Activated naive CD8-positive, alpha-beta T cell treated with anti-CD3 and anti-CD28 coated beads, Interleukin-2, amount 10 ng/mL, durations not matched to agents 7 days and 5 days (primary cell): ENCODE results near the gene ARHGEF19. TPM values are rescaled to one million over a fixed set of nuclear protein-coding genes. Genes with fewer than 3 reads are reported as not detected.
"Not testable (repeated sequence)": the region's sequence is repeated elsewhere in the genome, so short reads cannot be mapped to it uniquely, and the experiment has no call there.

Source experiments
- ATAC-seq: fragments of 150-1000 bp; cut with Tn5 transposase; one replicate; pipeline ENCODE4 v1.10.0; 2021; ENCODE audit warnings: low read depth, moderate library complexity
- POLR2A ChIA-PET: fragments of 350-600 bp; sonication (Branson Sonifier 250); formaldehyde crosslinking; loops from one replicate; lab custom pipeline; 2021; ENCODE audit warnings: antibody characterized with exemption; lab: Charles Lee
- DNase-seq: peaks from one replicate; pipeline ENCODE4 v3.0.0; 2021
- H3K27ac Mint-ChIP-seq: one replicate; pipeline ENCODE4 v1.8.0; 2022; ENCODE audit warnings: mild to moderate bottlenecking, mixed read lengths
- H3K27me3 Mint-ChIP-seq: one replicate; pipeline ENCODE4 v1.8.0; 2022; ENCODE audit warnings: mild to moderate bottlenecking, moderate library complexity, mixed read lengths
- H3K36me3 Mint-ChIP-seq: one replicate; pipeline ENCODE4 v1.8.0; 2021; ENCODE audit warnings: mild to moderate bottlenecking, mixed read lengths
- H3K4me1 Mint-ChIP-seq: one replicate; pipeline ENCODE4 v1.8.0; 2021; ENCODE audit warnings: mixed read lengths
- H3K4me3 Mint-ChIP-seq: one replicate; pipeline ENCODE4 v1.8.0; 2022; ENCODE audit warnings: mild to moderate bottlenecking, moderate library complexity, mixed read lengths
- H3K9me3 Mint-ChIP-seq: one replicate; pipeline ENCODE4 v1.8.0; 2021; ENCODE audit warnings: mixed read lengths
- total RNA-seq, 2 experiments: library from RNA; stranded (reverse); gene quantifications; one replicate each; pipeline ENCODE4 v1.2.3, GENCODE V29; 2021

The ARHGEF19 gene
- total RNA-seq, 2 experiments from 2014 or later, result 7.5 to 10.2 TPM

GRCh38 chr1:16222716-16223115 lies 10.3 kb upstream of the ARHGEF19 start:
- not testable (repeated sequence) for H3K27ac Mint-ChIP-seq, DNase-seq, H3K9me3 Mint-ChIP-seq, H3K4me3 Mint-ChIP-seq, ATAC-seq, H3K36me3 Mint-ChIP-seq
- Mint-ChIP-seq H3K4me1 (peaks cover 11% of the 10 kb centered on the region), H3K27me3 (peaks cover 27% of the 10 kb centered on the region)
- POLR2A ChIA-PET, result interaction anchor here (0.7 kb wide), 1 partner anchor 22 kb away, joined by 4 read pairs; no protein-coding TSS in a partner anchor

DNA sequence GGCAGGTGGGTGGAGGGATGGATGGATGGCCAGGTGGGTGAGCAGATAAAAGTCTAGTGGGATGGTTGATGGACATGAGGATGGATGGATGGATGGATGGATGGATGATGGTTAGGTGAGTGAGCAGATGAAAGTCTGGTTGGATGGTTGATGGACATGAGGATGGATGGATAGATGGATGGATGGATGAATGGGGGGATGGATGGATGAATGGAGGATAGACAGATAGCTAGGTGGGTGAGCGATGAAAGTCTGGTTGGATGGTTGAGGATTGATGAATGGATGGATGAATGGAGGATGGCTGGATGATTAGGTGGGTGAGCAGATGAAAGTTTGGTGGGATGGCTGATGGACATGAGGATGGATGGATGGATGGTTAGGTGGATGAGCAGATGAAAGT lies 9.0 kb upstream of the ARHGEF19 start:
- Mint-ChIP-seq H3K9me3 (peaks cover 2% of the 10 kb centered on the region), H3K4me1 (peaks cover 20% of the 10 kb centered on the region), H3K36me3 (no peaks in the 10 kb centered on the region), H3K4me3 (no peak overlapping the region), H3K27ac (no peak overlapping the region), H3K27me3 (peaks cover 18% of the 10 kb centered on the region)
- DNase-seq (no peak), ATAC-seq (no peak)
- POLR2A ChIA-PET, result no interaction called here

GRCh38 chr1:16219968-16220500 lies 7.6 kb upstream of the ARHGEF19 start:
- DNase-seq (no peak), ATAC-seq (no peak)
- Mint-ChIP-seq H3K27me3 (peaks cover 11% of the 10 kb centered on the region), H3K4me1 (peaks cover 27% of the 10 kb centered on the region), H3K4me3 (peak overlapping the region; percentile 19), H3K9me3 (peaks cover 2% of the 10 kb centered on the region), H3K27ac (peak overlapping the region; percentile 68), H3K36me3 (no peaks in the 10 kb centered on the region)
- POLR2A ChIA-PET, result interaction anchor here (1.9 kb wide), 1 partner anchor 13 kb away, joined by 6 read pairs; no protein-coding TSS in a partner anchor

- Mint-ChIP-seq H3K9me3 (peaks cover 2% of the 10 kb centered on the region), H3K4me1 (peaks cover 27% of the 10 kb centered on the region), H3K36me3 (no peaks in the 10 kb centered on the region), H3K4me3 (no peak overlapping the region), H3K27ac (no peak overlapping the region), H3K27me3 (peaks cover 6% of the 10 kb centered on the region)
- ATAC-seq (no peak), DNase-seq (no peak)
- POLR2A ChIA-PET, result interaction anchor here (1.9 kb wide), 1 partner anchor 12 kb away, joined by 6 read pairs; no protein-coding TSS in a partner anchor
Observed at GRCh38 chr1:16218674-16219071, 6.2 kb upstream of the ARHGEF19 start.

GRCh38 chr1:16218014-16218673 lies 5.7 kb upstream of the ARHGEF19 start:
- ATAC-seq (no peak), DNase-seq (no peak)
- Mint-ChIP-seq H3K27ac (no peak overlapping the region), H3K36me3 (no peaks in the 10 kb centered on the region), H3K4me1 (peaks cover 27% of the 10 kb centered on the region), H3K4me3 (peak overlapping the region; percentile 91), H3K27me3 (peaks cover 7% of the 10 kb centered on the region), H3K9me3 (peaks cover 2% of the 10 kb centered on the region)
- POLR2A ChIA-PET, result interaction anchor here (0.9 to 1.8 kb wide), 3 partner anchors 9 to 139 kb away, joined by 3 to 11 read pairs (median 4); partner anchors contain the start of gene FBXO42

GRCh38 chr1:16217061-16217785 lies 4.8 kb upstream of the ARHGEF19 start:
- H3K27ac Mint-ChIP-seq, result peak overlapping the region; percentile 84
- H3K4me1 Mint-ChIP-seq, result peaks cover 27% of the 10 kb centered on the region
- H3K9me3 Mint-ChIP-seq, result peaks cover 2% of the 10 kb centered on the region
- POLR2A ChIA-PET, result interaction anchor here (0.9 to 2.2 kb wide), 7 partner anchors 8 to 142 kb away, joined by 3 to 31 read pairs (median 4); partner anchors contain the start of genes CPLANE2 and FBXO42
- peaks cover 9% of the 10 kb centered on the region for H3K27me3 Mint-ChIP-seq
- peak; percentile 96 for ATAC-seq
- H3K36me3 Mint-ChIP-seq, result no peaks in the 10 kb centered on the region
- peak; percentile 96 for DNase-seq
- H3K4me3 Mint-ChIP-seq, result peak overlapping the region; percentile 91

DNA sequence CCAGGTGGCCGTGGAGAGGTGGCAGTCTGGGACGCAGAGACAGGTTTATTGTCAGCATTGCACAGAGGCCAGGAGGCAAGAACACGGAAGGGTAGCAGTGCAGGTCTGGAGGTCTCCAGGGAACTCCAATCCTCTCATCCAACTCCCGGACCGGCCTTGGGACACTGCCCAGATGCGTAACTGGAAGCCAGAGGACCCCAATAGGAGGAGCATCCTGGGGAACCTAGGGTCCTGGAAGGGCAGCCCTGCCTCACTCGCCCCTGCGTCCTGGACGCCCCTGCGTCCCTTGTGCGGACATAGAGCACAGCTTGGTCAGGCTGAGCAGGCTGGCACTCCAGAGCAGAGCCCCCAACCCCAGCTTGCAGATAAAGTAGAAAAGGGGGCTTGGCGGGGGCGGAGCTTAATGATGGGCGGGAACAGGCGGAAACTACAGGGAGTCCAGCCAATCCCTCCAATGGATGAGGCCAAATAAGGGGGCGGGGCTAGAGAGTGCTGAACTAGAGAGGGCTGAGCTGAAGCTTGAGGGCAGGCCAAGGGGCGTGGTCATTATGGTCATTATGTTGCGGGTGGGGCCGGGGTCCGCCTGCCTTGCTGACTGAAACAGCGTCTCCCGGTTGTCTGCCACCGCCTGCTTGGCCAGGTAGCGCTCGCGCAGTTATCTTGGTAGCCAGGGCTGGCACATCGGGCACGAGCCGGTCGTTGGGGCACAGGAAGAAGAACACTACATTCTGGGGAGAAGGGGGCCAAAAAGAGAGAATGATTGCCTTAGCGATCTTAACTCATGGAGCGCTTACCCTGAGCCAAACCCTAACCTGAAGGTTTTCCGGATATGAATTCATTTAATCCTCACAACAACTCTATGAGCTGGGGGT lies 3.7 kb upstream of the ARHGEF19 start:
- ATAC-seq, result peak; percentile 37
- peak overlapping the region; percentile 84 for H3K27ac Mint-ChIP-seq
- no peaks in the 10 kb centered on the region for H3K9me3 Mint-ChIP-seq
- no peaks in the 10 kb centered on the region for H3K36me3 Mint-ChIP-seq
- peaks cover 27% of the 10 kb centered on the region for H3K4me1 Mint-ChIP-seq
- POLR2A ChIA-PET, result interaction anchor here (0.7 to 2.2 kb wide), 6 partner anchors 9 to 141 kb away, joined by 3 to 31 read pairs (median 6); partner anchors contain the start of genes CPLANE2 and FBXO42
- DNase-seq, result peak; percentile 65
- peak overlapping the region; percentile 91 for H3K4me3 Mint-ChIP-seq
- H3K27me3 Mint-ChIP-seq, result peaks cover 10% of the 10 kb centered on the region

DNA sequence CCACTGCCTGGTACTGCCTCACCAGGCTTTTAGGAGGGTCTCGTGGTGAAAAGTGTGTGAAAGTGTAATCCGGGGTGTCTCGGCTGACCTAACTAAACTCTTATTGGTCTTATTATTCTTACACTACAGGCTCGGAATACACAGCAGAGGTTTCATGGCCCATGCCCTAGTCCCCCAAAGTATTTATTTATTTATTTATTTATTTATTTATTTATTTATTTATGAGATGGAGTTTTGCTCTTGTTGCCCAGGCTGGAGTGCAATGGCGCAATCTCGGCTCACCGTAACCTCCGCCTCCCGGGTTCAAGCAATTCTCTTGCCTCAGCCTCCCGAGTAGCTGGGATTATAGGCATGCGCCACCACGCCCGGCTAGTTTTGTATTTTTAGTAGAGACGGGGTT lies 2.8 kb upstream of the ARHGEF19 start:
- H3K4me3 Mint-ChIP-seq, ATAC-seq, H3K27ac Mint-ChIP-seq, POLR2A ChIA-PET, H3K27me3 Mint-ChIP-seq, DNase-seq, H3K36me3 Mint-ChIP-seq, H3K9me3 Mint-ChIP-seq: not testable (repeated sequence)
- peaks cover 27% of the 10 kb centered on the region for H3K4me1 Mint-ChIP-seq

GRCh38 chr1:16213544-16213943 lies 1.1 kb upstream of the ARHGEF19 start:
- ATAC-seq, H3K9me3 Mint-ChIP-seq, H3K27me3 Mint-ChIP-seq, H3K27ac Mint-ChIP-seq, H3K4me3 Mint-ChIP-seq, DNase-seq, H3K36me3 Mint-ChIP-seq, POLR2A ChIA-PET: not testable (repeated sequence)
- peaks cover 18% of the 10 kb centered on the region for H3K4me1 Mint-ChIP-seq

- H3K27ac Mint-ChIP-seq, result no peak overlapping the region
- no peaks in the 10 kb centered on the region for H3K36me3 Mint-ChIP-seq
- H3K4me3 Mint-ChIP-seq, result no peak overlapping the region
- no peak for DNase-seq
- H3K9me3 Mint-ChIP-seq, result no peaks in the 10 kb centered on the region
- no peak for ATAC-seq
- H3K4me1 Mint-ChIP-seq, result peaks cover 18% of the 10 kb centered on the region
- POLR2A ChIA-PET, result no interaction called here
- H3K27me3 Mint-ChIP-seq, result peaks cover 8% of the 10 kb centered on the region
Observed at GRCh38 chr1:16213013-16213412, 561 bp upstream of the ARHGEF19 start.

GRCh38 chr1:16211824-16212223 lies 628 bp downstream of the ARHGEF19 start:
- POLR2A ChIA-PET, result no interaction called here
- Mint-ChIP-seq H3K27ac (no peak overlapping the region), H3K9me3 (no peaks in the 10 kb centered on the region), H3K27me3 (peaks cover 8% of the 10 kb centered on the region), H3K4me1 (peaks cover 13% of the 10 kb centered on the region), H3K36me3 (no peaks in the 10 kb centered on the region), H3K4me3 (no peak overlapping the region)
- no peak for ATAC-seq
- DNase-seq, result no peak

GRCh38 chr1:16210581-16210980 lies 1.9 kb downstream of the ARHGEF19 start:
- peaks cover 2% of the 10 kb centered on the region for H3K4me1 Mint-ChIP-seq
- no peak overlapping the region for H3K4me3 Mint-ChIP-seq
- peaks cover 6% of the 10 kb centered on the region for H3K27me3 Mint-ChIP-seq
- POLR2A ChIA-PET, result no interaction called here
- H3K9me3 Mint-ChIP-seq, result no peaks in the 10 kb centered on the region
- no peaks in the 10 kb centered on the region for H3K36me3 Mint-ChIP-seq
- H3K27ac Mint-ChIP-seq, result no peak overlapping the region
- DNase-seq, result no peak
- ATAC-seq, result no peak
